OCI-LY7 (cell line): Measurements from ENCODE around the gene GCHFR.

Experiments
- CTCF ChIP-seq: fragments of 200-600 bp; sonication (generic); conservative IDR thresholded peaks from 2 replicates; pipeline ENCODE4 v1.5.1; 2014; ENCODE audit warnings: mild to moderate bottlenecking, antibody characterized with exemption, low read length, moderate library complexity, mixed read lengths
- EZH2phosphoT487 ChIP-seq: fragments of 200-600 bp; sonication (generic); IDR thresholded peaks from 2 replicates; pipeline ENCODE4 v1.6.1; 2018; ENCODE audit warnings: low read depth, borderline replicate concordance, mild to moderate bottlenecking, mixed run types, antibody characterized with exemption, low read length, moderate library complexity, mixed read lengths

- TF ChIP-seq EZH2phosphoT487 (no peak), CTCF (no peak)
Observed at GRCh38 chr15:40803076-40803475, 39.2 kb downstream of the GCHFR start.
